ENCODE results near the gene LNP1.

DNA sequence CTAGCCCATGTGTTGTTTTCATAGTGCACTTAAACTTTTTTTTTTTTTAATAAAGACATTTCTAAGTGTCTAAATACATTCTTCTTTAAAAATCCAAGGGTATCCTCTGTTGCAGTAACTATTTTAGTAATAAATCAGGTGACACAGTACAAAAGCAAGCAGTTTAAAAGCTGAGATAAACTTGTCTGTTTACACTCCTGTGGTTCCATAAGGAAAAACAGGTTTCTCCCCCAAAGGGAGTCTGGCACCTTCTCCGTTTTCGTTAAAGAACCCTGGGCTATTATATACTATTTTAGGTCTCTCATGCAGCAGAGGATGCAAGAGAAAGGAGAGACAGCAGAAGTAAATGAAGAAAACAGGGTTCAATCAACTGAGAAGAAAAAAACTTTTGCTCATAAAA lies 47.9 kb downstream of the LNP1 start:
- TF ChIP-seq, protein P1, sequence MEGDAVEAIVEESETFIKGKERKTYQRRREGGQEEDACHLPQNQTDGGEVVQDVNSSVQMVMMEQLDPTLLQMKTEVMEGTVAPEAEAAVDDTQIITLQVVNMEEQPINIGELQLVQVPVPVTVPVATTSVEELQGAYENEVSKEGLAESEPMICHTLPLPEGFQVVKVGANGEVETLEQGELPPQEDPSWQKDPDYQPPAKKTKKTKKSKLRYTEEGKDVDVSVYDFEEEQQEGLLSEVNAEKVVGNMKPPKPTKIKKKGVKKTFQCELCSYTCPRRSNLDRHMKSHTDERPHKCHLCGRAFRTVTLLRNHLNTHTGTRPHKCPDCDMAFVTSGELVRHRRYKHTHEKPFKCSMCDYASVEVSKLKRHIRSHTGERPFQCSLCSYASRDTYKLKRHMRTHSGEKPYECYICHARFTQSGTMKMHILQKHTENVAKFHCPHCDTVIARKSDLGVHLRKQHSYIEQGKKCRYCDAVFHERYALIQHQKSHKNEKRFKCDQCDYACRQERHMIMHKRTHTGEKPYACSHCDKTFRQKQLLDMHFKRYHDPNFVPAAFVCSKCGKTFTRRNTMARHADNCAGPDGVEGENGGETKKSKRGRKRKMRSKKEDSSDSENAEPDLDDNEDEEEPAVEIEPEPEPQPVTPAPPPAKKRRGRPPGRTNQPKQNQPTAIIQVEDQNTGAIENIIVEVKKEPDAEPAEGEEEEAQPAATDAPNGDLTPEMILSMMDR (IDR thresholded peaks at IDR 0.05; ENCODE audit: insufficient read depth, low read length, poor library complexity, severe bottlenecking): no peak
- no peak for TF ChIP-seq EZH2phosphoT487 (conservative IDR thresholded peaks at IDR 0.05; ENCODE audit: low read length)

Measured in SU-DHL-6 (cell line).